SH-SY5Y (cell line): Measurements from ENCODE around the gene CCR5.

Source experiments
- GATA2 ChIP-seq: IDR thresholded peaks from 2 replicates; pipeline ENCODE4 v1.6.1; 2011; ENCODE audit warnings: mild to moderate bottlenecking, low read depth, low read length
- GATA3 ChIP-seq: IDR thresholded peaks from 2 replicates; pipeline ENCODE4 v1.6.1; 2011; ENCODE audit warnings: low read depth, mild to moderate bottlenecking, low read length, moderate library complexity

DNA sequence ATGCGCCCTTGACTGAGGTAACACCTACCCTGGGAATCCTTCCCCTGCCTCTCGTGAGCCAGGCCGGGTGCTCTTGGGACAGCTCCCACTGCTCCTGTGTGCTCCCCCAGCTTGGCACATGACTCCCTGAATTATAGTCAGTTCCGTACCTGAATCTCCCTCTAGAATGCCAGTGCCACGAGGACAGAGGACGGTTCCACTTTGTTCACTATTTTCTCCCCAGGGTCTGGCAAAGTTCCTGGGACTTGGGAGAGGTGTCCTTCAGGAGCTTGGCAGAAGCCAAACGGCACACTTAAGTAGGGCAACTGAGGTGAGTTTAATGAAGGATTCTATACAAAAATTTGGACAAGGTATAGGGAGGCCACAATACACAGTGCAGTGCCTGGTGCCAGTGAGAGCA lies 26.4 kb downstream of the CCR5 start:
- TF ChIP-seq GATA3 (no peak), GATA2 (no peak)
